T-helper 2 cell treated with Interferon-gamma antibody and Interleukin-4, amounts not matched to agents 100 ng/mL and 5 ng/mL, for 36 hours (primary cell): Measurements from ENCODE around the gene SSUH2. TPM values are rescaled to one million over a fixed set of nuclear protein-coding genes. Genes with fewer than 3 reads are reported as not detected.
"Not testable (repeated sequence)": the region's sequence is repeated elsewhere in the genome, so short reads cannot be mapped to it uniquely, and the experiment has no call there.

Experiments used
- intact Hi-C: fragments of 100-400 bp; cut with micrococcal nuclease; formaldehyde crosslinking; loops from one replicate; pipeline ENCODE4 v1.15.1; 2023
- total RNA-seq: library from RNA; stranded (reverse); gene quantifications from 2 replicates; pipeline ENCODE4 v1.2.3, GENCODE V29; 2022

The SSUH2 gene
- total RNA-seq, 1 donor from 2014 or later, result 0.27 TPM

DNA sequence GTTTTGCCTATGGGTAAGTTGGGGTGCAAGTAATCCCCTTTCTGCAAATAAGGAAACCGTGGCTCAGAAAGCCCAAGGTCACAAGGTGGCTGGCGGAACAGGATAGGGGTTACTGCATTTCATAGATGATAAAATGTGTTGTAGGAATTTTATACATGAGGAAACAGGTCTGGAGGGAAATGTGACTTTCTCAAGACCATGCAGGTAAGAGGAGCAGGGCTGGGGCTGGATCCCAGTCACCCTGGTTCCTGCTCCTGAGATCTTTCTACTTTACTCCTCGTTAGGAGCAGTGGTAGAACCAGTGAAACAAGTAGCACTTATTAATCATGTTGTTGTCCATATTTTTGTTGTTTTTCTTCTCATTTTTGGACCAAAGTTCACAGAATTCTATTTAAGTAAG lies 63.2 kb downstream of the SSUH2 start:
- intact Hi-C loops, result no loop called here

- intact Hi-C loops, result not testable (repeated sequence)
Measured at GRCh38 chr3:8580434-8580833, 64.2 kb downstream of the SSUH2 start.

GRCh38 chr3:8579943-8580342 lies 64.7 kb downstream of the SSUH2 start:
- intact Hi-C loops, result no loop called here

DNA sequence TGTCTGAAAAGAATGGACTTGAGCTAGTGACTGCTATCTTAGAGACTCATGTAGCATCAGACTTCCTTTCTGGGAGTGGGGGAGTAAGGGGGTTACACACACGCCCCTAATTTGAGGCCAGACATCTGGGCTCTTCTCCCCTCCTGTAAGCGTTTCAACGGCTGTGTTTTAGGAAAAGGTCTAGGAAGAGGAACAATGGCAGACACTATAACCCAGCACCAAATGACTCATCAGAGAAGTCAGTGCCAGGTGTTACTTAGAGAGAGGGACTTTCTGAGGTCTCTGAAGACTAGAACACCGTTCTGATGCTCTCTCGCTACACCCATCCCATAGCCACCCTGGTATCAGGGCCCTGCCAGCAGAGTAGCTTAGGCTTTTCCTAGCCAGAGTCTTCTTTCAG lies 65.5 kb downstream of the SSUH2 start:
- intact Hi-C loops, result no loop called here

GRCh38 chr3:8578282-8578681 lies 66.3 kb downstream of the SSUH2 start:
- intact Hi-C loops, result no loop called here

- intact Hi-C loops, result no loop called here
Measured at GRCh38 chr3:8576841-8577571, 67.6 kb downstream of the SSUH2 start.

GRCh38 chr3:8576436-8576835 lies 68.2 kb downstream of the SSUH2 start:
- intact Hi-C loops, result no loop called here

- intact Hi-C loops, result no loop called here
Measured at GRCh38 chr3:8575364-8576104, 69.1 kb downstream of the SSUH2 start.

GRCh38 chr3:8574670-8575322 lies 69.8 kb downstream of the SSUH2 start:
- intact Hi-C loops, result no loop called here

- intact Hi-C loops, result no loop called here
Measured at GRCh38 chr3:8574040-8574669, 70.4 kb downstream of the SSUH2 start.

DNA sequence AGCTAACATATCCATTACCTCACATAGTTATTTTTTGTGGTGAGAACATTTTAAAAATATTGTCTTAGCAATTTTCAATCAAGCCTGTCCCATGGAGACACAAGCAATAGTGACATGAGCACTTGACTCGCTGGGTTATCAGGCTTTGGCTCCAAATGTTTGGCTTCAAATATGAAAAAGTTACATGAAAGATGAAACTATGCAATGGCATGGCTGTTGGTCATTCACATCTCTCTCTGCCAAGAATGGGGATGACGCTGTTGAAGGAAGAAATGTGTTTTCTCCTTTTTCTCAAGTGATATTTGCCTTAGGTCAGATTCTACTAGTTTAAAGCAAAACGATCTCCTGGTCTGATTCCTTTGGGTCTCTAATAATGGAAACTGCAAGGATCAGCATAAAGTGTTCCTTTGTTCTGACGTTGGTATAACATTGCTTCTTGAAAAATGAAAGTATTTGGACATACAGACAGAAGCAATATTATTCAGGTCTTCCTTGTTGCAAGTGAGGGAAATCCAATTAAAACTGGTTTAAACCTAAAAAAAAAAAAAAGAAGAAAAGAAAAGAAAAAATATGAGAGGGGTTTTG lies 71.2 kb downstream of the SSUH2 start:
- intact Hi-C loops, result no loop called here

DNA sequence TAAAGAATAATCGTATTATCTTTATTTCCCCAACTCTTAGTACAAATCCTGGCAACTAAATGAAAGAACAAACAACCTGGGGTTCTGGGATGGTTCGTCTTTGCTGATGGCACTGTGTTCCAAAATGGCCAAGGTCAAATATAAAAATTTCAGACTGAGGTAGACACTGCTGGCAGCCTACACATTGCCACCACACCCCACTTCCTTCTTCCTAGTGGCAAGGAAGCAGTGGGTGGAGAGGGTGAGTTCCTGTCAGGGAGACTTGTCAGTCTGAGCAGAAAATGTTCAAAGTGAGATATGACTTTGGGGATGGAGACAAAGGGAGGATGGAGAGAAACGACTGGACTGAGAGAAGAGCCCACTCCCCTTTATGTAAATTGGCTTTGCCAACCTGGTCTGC lies 73.3 kb downstream of the SSUH2 start:
- intact Hi-C loops, result no loop called here

Other genes starting within 250 kb of the SSUH2 start
- gene LMCD1, start 143.0 kb downstream of the SSUH2 start, total RNA-seq, result 1.1 and 1.2 TPM in 2 replicates
- gene CAV3, start 89.0 kb upstream of the SSUH2 start, total RNA-seq, result not detected in 2 replicates
- gene OXTR, start 124.8 kb upstream of the SSUH2 start, total RNA-seq, result 1.2 and 1.4 TPM in 2 replicates